CD8-positive, alpha-beta memory T cell (primary cell): ENCODE measurements around the gene PSAP. TPM values are rescaled to one million over a fixed set of nuclear protein-coding genes. Genes with fewer than 3 reads are reported as not detected.

Source experiments
- CTCF ChIA-PET: fragments of 350-600 bp; sonication (Branson Sonifier 250); formaldehyde crosslinking; loops from one replicate; lab custom pipeline; 2021; ENCODE audit warnings: antibody characterized with exemption; lab: Charles Lee
- POLR2A ChIA-PET: fragments of 350-600 bp; sonication (Branson Sonifier 250); formaldehyde crosslinking; loops from one replicate; lab custom pipeline; 2021; ENCODE audit warnings: antibody characterized with exemption; lab: Charles Lee
- DNase-seq, 5 donors: peaks; one replicate each; pipeline versions ENCODE4 v3.0.0 to v3.0.0-alpha.2; 2020 to 2022; ENCODE audit warnings: mixed read lengths in 1 of 5
- H3K27ac ChIP-seq: one replicate; pipeline ENCODE4 v1.7.0; 2013; ENCODE audit warnings: low read depth, mild to moderate bottlenecking, low read length, moderate library complexity
- H3K27me3 ChIP-seq: 2 replicates; pipeline ENCODE4 v1.7.0; 2013; ENCODE audit warnings: low read length, mild to moderate bottlenecking; ENCODE audit not compliant: insufficient read depth, poor library complexity, severe bottlenecking
- H3K36me3 ChIP-seq: 2 replicates; pipeline ENCODE4 v1.7.0; 2013; ENCODE audit warnings: mild to moderate bottlenecking, low read length, moderate library complexity; ENCODE audit not compliant: insufficient read depth
- H3K4me1 ChIP-seq: 2 replicates; pipeline ENCODE4 v1.7.0; 2013; ENCODE audit warnings: mild to moderate bottlenecking, low read length, moderate library complexity; ENCODE audit not compliant: insufficient read depth
- H3K4me3 ChIP-seq: 2 replicates; pipeline ENCODE4 v1.7.0; 2013; ENCODE audit warnings: mild to moderate bottlenecking, low read length
- H3K9me3 ChIP-seq: 2 replicates; pipeline ENCODE4 v1.7.0; 2013; ENCODE audit warnings: mild to moderate bottlenecking, low read length
- H3K27ac Mint-ChIP-seq, 8 donors: one replicate each; pipeline ENCODE4 v1.8.0; 2020 to 2021; ENCODE audit warnings: mixed read lengths in 8 of 8, mild to moderate bottlenecking in 6 of 8, inconsistent platforms in 3 of 8, moderate library complexity in 3 of 8
- H3K27me3 Mint-ChIP-seq, 2 donors: one replicate each; pipeline ENCODE4 v1.8.0; 2020 to 2021; ENCODE audit warnings: mixed read lengths in 2 of 2, mild to moderate bottlenecking in 1 of 2, moderate library complexity in 1 of 2
- H3K36me3 Mint-ChIP-seq, 3 donors: one replicate each; pipeline ENCODE4 v1.8.0; 2020 to 2021; ENCODE audit warnings: mixed read lengths in 3 of 3, inconsistent platforms in 1 of 3, mild to moderate bottlenecking in 1 of 3
- H3K4me1 Mint-ChIP-seq, 3 donors: one replicate each; pipeline ENCODE4 v1.8.0; 2020 to 2021; ENCODE audit warnings: mixed read lengths in 3 of 3, inconsistent platforms in 1 of 3, mild to moderate bottlenecking in 1 of 3
- H3K4me3 Mint-ChIP-seq, 7 donors: one replicate each; pipeline ENCODE4 v1.8.0; 2020 to 2021; ENCODE audit warnings: mixed read lengths in 7 of 7, mild to moderate bottlenecking in 6 of 7, moderate library complexity in 4 of 7, inconsistent platforms in 2 of 7
- H3K9me3 Mint-ChIP-seq, 5 donors: one replicate each; pipeline ENCODE4 v1.8.0; 2020 to 2022; ENCODE audit warnings: mixed read lengths in 5 of 5, mild to moderate bottlenecking in 3 of 5, moderate library complexity in 2 of 5, inconsistent platforms in 1 of 5
- polyA plus RNA-seq: library from polyadenylated mRNA; unstranded; fragments of 300-500 nt; fragmentation: Illumina TruSeq; gene quantifications from one replicate; pipeline ENCODE4 v1.2.3, GENCODE V29; 2021
- total RNA-seq, 2 experiments: library from RNA; stranded (reverse); gene quantifications; one replicate each; pipeline ENCODE4 v1.2.3, GENCODE V29; 2021

Gene PSAP
- total and polyA plus RNA-seq, 3 experiments from 2014 or later, result 115 to 432 (median 119) TPM

- no peaks in the 10 kb centered on the region for H3K9me3 ChIP-seq
- H3K9me3 Mint-ChIP-seq, result no peaks in the 10 kb centered on the region
- peaks cover 97% of the 10 kb centered on the region for H3K4me1 ChIP-seq
- DNase-seq, result peak in 2 of 5 donors; percentile 48 to 70
- POLR2A ChIA-PET, result interaction anchor here (1.0 to 3.9 kb wide), 8 partner anchors 10 to 39 kb away, joined by 3 to 26 read pairs (median 5); no protein-coding TSS in a partner anchor
- no peaks in the 10 kb centered on the region for H3K27me3 Mint-ChIP-seq
- H3K4me1 Mint-ChIP-seq, result peaks cover 91 to 100% (median 98%) of the 10 kb centered on the region in 3 donors
- H3K36me3 ChIP-seq, result peaks cover 32% of the 10 kb centered on the region
- H3K4me3 Mint-ChIP-seq, result peak overlapping the region; percentile 67 to 91 (median 78)
- H3K4me3 ChIP-seq, result peak overlapping the region; percentile 18
- peak overlapping the region; percentile 92 to 100 (median 97) for H3K27ac Mint-ChIP-seq
- CTCF ChIA-PET, result interaction anchor here (1.2 to 3.2 kb wide), 12 partner anchors 10 to 69 kb away, joined by 3 to 22 read pairs (median 8); no protein-coding TSS in a partner anchor
- H3K36me3 Mint-ChIP-seq, result peaks cover 0 to 78% (median 14%) of the 10 kb centered on the region in 3 donors
- peak overlapping the region; percentile 45 for H3K27ac ChIP-seq
- no peaks in the 10 kb centered on the region for H3K27me3 ChIP-seq
Measured at GRCh38 chr10:71766717-71767419, 84.2 kb downstream of the PSAP start.

Other genes with a start within 250 kb of the PSAP start
- under 1 TPM; 0.04 to 0.11 TPM for gene C10orf105, start 131.5 kb downstream of the PSAP start, total RNA-seq
- gene C10orf105, start 131.5 kb downstream of the PSAP start, polyA plus RNA-seq, result 0.23 TPM
- 10 to 100 TPM; 59.6 to 61.4 TPM for gene VSIR, start 77.7 kb downstream of the PSAP start, total RNA-seq
- gene VSIR, start 77.7 kb downstream of the PSAP start, polyA plus RNA-seq, result 349 TPM
- gene CHST3, start 113.1 kb upstream of the PSAP start, total RNA-seq, result under 1 TPM; 0.07 TPM
- gene CHST3, start 113.1 kb upstream of the PSAP start, polyA plus RNA-seq, result not detected
- gene SPOCK2, start 237.3 kb upstream of the PSAP start, total RNA-seq, result 10 to 100 TPM; 63.0 to 69.2 TPM
- gene SPOCK2, start 237.3 kb upstream of the PSAP start, polyA plus RNA-seq, result 202 TPM